Body of pancreas (tissue), 4 donors: ENCODE data around the gene AGBL4. TPM values are rescaled to one million over a fixed set of nuclear protein-coding genes. Genes with fewer than 3 reads are reported as not detected.

ENCODE experiments used
- ATAC-seq: fragments of 150-250 bp; one replicate; pipeline ENCODE4 v1.9.1; 2016
- DNase-seq, 4 donors: peaks; one replicate each; pipeline ENCODE4 v3.0.0-alpha.2; 2019
- H3K27ac ChIP-seq, 4 donors: fragments of 200-600 bp; sonication (generic); 1 replicate in 3 of 4; 2 replicates in 1 of 4; pipeline versions ENCODE4 v1.5.1 to v1.6.1; 2016 to 2019; ENCODE audit warnings: mild to moderate bottlenecking in 1 of 4, mixed read lengths in 1 of 4, moderate library complexity in 1 of 4
- H3K27me3 ChIP-seq, 2 donors: fragments of 200-600 bp; sonication (generic); one replicate each; pipeline ENCODE4 v1.6.0; 2016; ENCODE audit warnings: mild to moderate bottlenecking in 1 of 2
- H3K36me3 ChIP-seq, 2 donors: fragments of 200-600 bp; sonication (generic); replicated peaks in 1 of 2; 2 replicates each; pipeline ENCODE4 v1.5.1; 2016; ENCODE audit warnings: low read depth in 2 of 2; ENCODE audit not compliant: insufficient read depth in 1 of 2
- H3K4me1 ChIP-seq: fragments of 200-600 bp; sonication (generic); one replicate; pipeline ENCODE4 v1.6.0; 2016
- H3K4me3 ChIP-seq, 2 donors: fragments of 200-600 bp; sonication (generic); 1 replicate in 1 of 2; 2 replicates in 1 of 2; pipeline ENCODE4 v1.5.1; 2016 to 2019
- H3K9me3 ChIP-seq, 3 donors: fragments of 200-600 bp; sonication (generic); 1 replicate in 2 of 3; 2 replicates in 1 of 3; pipeline ENCODE4 v1.5.1; 2016
- CTCF ChIP-seq, 7 experiments: fragments of 450-650 bp in 4 of 7; fragments of 200-600 bp in 3 of 7; sonication (generic) in 3 of 7; IDR thresholded peaks; one replicate each; pipeline ENCODE4 v1.5.1; 2016 to 2019; ENCODE audit warnings: antibody characterized with exemption in 7 of 7
- POLR2A ChIP-seq, 3 donors: fragments of 450-650 bp; IDR thresholded peaks; one replicate each; pipeline ENCODE4 v1.6.1; 2016; ENCODE audit warnings: antibody characterized with exemption in 3 of 3, mild to moderate bottlenecking in 2 of 3
- WGBS, 2 donors: methylation state at CpG; one replicate each; pipeline ENCODE4 v1.1.5; 2017; 5-methylcytosine and 5-hydroxymethylcytosine counted together
- intact Hi-C: fragments of 100-400 bp; cut with DNase I; formaldehyde crosslinking; loops from one replicate; pipeline ENCODE4 v1.15.1; 2023
- total RNA-seq, 2 donors: library from RNA; depleted of rRNA; stranded (reverse); fragments of >200 nt; gene quantifications; one replicate each; pipeline ENCODE4 v1.1.0, GENCODE V29; 2016

The AGBL4 gene
- total RNA-seq, 2 donors from 2014 or later, result 0.33 to 0.78 TPM

- 49 to 78% methylated on average over 1 of the region's 1 CpG for WGBS, 2 donors
- no peak for DNase-seq
- Histone ChIP-seq H3K9me3 (no peaks in the 10 kb centered on the region), H3K27ac (no peak overlapping the region), H3K4me3 (no peak overlapping the region), H3K27me3 (no peaks in the 10 kb centered on the region), H3K36me3 (no peaks in the 10 kb centered on the region), H3K4me1 (no peaks in the 10 kb centered on the region)
- intact Hi-C loops, result no loop called here
- TF ChIP-seq CTCF (IDR thresholded peaks at IDR 0.05) (no peak), POLR2A (IDR thresholded peaks at IDR 0.05) (no peak)
- ATAC-seq, result no peak
These were observed 1117.0 kb downstream of the AGBL4 start for GRCh38 chr1:48906729-48907128.

DNA sequence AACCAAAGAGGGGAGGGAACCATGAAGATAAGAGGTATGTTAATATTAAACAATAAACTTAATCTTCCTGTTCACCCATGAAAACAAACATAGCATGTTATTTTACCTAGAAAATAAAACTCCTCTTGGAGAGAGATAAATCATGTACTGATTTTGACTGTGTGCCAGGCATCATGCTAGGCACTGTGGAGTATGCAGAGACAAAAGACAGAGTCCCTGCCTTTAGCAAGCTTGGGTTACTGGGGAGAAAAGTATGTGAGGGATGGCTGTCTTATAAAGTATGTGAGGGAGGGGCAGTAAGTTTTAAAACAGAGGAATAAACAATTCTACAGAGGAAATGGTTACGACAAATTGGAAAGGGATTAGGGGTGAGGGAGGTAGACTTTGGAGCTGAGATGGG, 1117.6 kb downstream of the AGBL4 start:
- H3K4me3 ChIP-seq, result no peak overlapping the region
- DNase-seq, result no peak
- no peaks in the 10 kb centered on the region for H3K9me3 ChIP-seq
- no peak overlapping the region for H3K27ac ChIP-seq
- no peak for ATAC-seq
- 70 to 71% methylated on average over 1 of the region's 1 CpG for WGBS, 2 donors
- H3K27me3 ChIP-seq, result no peaks in the 10 kb centered on the region
- TF ChIP-seq CTCF (IDR thresholded peaks at IDR 0.05), result no peak
- no peak for TF ChIP-seq POLR2A (IDR thresholded peaks at IDR 0.05)
- H3K4me1 ChIP-seq, result no peaks in the 10 kb centered on the region
- intact Hi-C loops, result no loop called here
- H3K36me3 ChIP-seq, result no peaks in the 10 kb centered on the region

- no peak for TF ChIP-seq POLR2A (IDR thresholded peaks at IDR 0.05)
- TF ChIP-seq CTCF (IDR thresholded peaks at IDR 0.05), result no peak
- intact Hi-C loops, result no loop called here
- H3K4me1 ChIP-seq, result no peaks in the 10 kb centered on the region
- no peaks in the 10 kb centered on the region for H3K27me3 ChIP-seq
- no peak overlapping the region for H3K4me3 ChIP-seq
- ATAC-seq (no peak), DNase-seq (no peak)
- H3K36me3 ChIP-seq, result no peaks in the 10 kb centered on the region
- WGBS, 2 donors, result 36 to 43% methylated on average over 1 of the region's 1 CpG
- H3K9me3 ChIP-seq, result no peaks in the 10 kb centered on the region
- no peak overlapping the region for H3K27ac ChIP-seq
These were observed 1120.5 kb downstream of the AGBL4 start for GRCh38 chr1:48903291-48903690.

DNA sequence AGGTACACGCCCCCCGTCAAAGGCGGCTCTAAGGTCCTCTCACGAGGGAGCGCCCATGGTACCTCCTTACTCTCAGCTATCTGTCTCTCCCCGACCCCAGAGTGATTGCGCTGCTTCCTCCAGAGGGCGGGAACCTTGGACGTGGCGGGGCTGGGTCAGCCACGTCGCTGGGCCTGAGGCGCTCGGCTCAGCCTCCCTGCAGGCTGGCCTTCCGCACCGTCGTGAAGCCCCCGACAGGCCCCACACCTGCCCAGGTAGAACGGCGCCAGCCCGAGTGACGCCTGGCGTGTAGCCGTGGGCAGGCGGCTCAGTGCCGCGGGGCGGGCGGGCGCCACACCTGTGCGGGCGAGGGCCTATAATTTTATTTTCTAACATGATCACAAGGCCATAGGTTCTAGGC, 1124.9 kb downstream of the AGBL4 start:
- H3K4me3 ChIP-seq, result no peak overlapping the region
- DNase-seq (no peak), ATAC-seq (no peak)
- no peaks in the 10 kb centered on the region for H3K36me3 ChIP-seq
- intact Hi-C loops, result no loop called here
- no peaks in the 10 kb centered on the region for H3K27me3 ChIP-seq
- no peaks in the 10 kb centered on the region for H3K9me3 ChIP-seq
- H3K4me1 ChIP-seq, result no peaks in the 10 kb centered on the region
- no peak overlapping the region for H3K27ac ChIP-seq
- 74 to 82% methylated on average over 30 to 32 of the region's 32 CpGs for WGBS, 2 donors
- TF ChIP-seq CTCF (IDR thresholded peaks at IDR 0.05) (no peak), POLR2A (IDR thresholded peaks at IDR 0.05) (no peak)

DNA sequence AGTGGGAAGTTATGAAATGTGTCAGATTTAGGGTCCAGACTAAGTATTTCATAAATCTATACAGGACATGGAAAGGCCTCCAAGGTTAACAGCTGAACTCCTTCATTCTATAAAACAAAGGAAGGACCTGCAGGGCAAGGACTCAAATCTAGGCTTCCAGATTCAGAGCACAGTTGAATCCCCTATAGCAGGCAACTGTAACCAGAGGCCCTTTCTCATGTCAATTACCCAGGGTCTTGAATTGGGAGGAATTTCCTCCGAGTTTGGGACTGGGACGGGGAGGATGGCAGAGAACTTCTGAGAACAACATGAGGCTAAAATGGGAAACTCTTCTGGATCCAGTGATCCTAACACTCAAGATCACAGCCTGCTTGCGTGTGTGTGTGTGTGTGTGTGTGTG, 1134.1 kb downstream of the AGBL4 start:
- DNase-seq, result no peak
- H3K4me1 ChIP-seq, result no peaks in the 10 kb centered on the region
- no peak for ATAC-seq
- no peak for TF ChIP-seq POLR2A (IDR thresholded peaks at IDR 0.05)
- no peak for TF ChIP-seq CTCF (IDR thresholded peaks at IDR 0.05)
- no peak overlapping the region for H3K4me3 ChIP-seq
- WGBS, 2 donors, result 67 to 72% methylated on average over 3 of the region's 3 CpGs
- no peak overlapping the region for H3K27ac ChIP-seq
- peaks cover 0 to 4% of the 10 kb centered on the region in 2 donors for H3K27me3 ChIP-seq
- no peaks in the 10 kb centered on the region for H3K36me3 ChIP-seq
- H3K9me3 ChIP-seq, result no peaks in the 10 kb centered on the region
- intact Hi-C loops, result no loop called here
